ENCODE results near the gene CAMTA2.

The CAMTA2 gene

GRCh38 chr17:4947010-4947410 lies 40.5 kb downstream of the CAMTA2 start:
- no peak for DNase-seq (ENCODE audit: low read depth)

DNA sequence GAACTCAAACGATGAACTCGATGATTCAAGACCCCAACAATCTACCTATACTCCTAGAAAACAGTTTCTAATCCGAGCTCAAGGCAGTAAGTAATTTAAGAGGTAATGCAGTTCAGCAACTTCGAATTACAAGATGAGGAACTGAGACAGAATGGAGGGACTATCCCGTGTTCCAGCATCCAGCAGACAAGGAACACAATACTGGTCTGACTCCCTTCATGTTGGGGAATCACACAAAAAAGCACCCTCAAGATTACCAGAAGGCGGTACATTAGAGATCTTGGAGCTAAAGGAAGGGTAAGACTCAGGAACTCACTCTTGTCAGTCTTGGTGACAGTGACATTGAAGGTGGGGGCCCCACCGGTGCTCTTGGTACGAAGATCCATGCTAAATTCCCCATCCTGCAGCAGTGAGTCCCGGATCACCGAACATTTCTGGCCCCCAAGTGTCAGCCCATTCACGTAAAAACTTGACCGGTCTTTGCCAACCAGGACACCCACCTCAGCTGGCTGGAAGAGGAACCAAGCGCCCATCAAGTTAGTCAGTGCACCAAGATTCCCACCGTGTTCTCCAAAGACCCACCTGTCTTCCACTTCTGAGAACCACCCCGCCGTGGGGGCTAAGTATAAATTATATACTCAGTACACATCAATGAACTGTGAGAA lies 41.0 kb downstream of the CAMTA2 start:
- no peak for DNase-seq (ENCODE audit: low read depth)

GRCh38 chr17:4945944-4946280 lies 41.6 kb downstream of the CAMTA2 start:
- no peak for DNase-seq (ENCODE audit: low read depth)

- peak; percentile 68 for DNase-seq (ENCODE audit: low read depth)
These were observed 42.1 kb downstream of the CAMTA2 start for GRCh38 chr17:4945176-4945943.

GRCh38 chr17:4944554-4945175 lies 42.8 kb downstream of the CAMTA2 start:
- DNase-seq (ENCODE audit: low read depth): no peak

DNA sequence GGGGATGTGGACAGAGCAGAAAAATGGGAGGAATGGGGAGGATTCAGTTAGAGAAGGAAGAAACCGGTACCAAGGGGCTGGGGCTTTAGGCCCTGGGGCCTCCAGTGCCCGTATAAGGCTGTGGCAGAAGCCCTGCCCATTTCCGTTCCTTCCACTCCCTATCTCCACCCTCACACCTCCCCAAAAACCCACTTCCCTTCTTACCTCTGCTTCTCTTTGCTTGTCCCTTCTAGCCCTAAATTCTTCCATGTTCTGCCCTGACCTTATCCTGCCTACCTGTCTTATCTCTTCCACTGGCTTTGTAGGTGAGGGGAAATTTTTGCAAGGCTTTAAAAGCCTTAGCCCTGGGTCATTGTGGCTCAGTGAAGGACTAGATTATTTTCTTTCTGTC lies 43.3 kb downstream of the CAMTA2 start:
- DNase-seq (ENCODE audit: low read depth): no peak

- no peak for DNase-seq (ENCODE audit: low read depth)
These were observed 44.5 kb downstream of the CAMTA2 start for GRCh38 chr17:4942760-4943508.

DNA sequence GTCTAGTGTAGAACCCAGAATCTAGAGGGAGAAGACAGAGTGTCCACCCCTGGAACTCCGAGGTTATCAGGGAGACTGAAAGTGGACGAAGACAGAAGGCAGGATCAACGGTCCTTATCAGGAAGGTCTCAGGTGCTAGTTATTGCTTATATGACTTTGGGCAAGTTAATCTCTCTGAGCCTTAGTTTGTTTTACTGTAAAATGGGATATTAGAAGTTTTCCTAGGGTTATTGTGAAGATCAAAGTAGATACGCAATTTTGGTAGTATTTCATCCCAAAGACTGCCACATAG lies 46.2 kb downstream of the CAMTA2 start:
- DNase-seq (ENCODE audit: low read depth): no peak

DNA sequence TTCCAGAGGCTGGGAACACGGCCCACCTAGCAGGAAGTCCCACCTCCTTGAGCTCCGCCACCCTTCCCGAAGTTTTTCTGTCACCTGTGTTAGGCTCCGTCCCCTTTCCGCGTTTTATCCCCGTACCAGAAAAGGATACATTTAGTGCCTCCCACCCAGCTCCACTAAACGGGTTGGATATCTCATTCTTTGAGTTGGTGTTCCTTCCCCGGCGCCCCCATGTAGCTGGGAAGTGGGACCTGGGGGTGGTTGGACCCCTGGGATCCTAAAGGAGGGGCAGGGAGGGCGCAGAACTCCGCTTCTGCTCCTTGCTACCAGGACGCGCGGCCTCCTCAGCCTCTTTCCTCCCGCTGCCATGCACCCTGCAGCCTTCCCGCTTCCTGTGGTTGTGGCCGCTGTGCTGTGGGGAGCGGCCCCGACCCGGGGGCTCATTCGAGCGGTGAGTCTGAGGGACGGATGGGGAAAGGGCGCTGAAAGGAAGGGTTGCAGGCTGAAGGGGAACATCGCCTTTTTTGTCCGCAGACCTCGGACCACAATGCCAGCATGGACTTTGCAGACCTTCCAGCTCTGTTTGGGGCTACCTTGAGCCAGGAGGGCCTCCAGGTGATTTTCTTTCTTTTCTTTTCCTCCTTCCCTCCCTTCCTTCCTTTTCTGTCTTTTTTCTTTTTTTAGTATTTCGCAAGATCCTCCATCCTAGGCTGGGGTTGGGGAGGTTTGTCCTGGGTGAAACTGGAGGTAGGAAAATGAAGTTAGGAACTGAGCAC lies 46.7 kb downstream of the CAMTA2 start:
- no peak for DNase-seq (ENCODE audit: low read depth)

GRCh38 chr17:4939796-4940554 lies 47.5 kb downstream of the CAMTA2 start, which contains the start of the genes RNF167 and SLC25A11:
Gene RNF167, plus strand, starts transcription at chr17:4940268. Its CDS starts 642 bp downstream, at chr17:4940910.
Gene SLC25A11, minus strand, starts transcription at chr17:4940046. Its CDS starts 136 bp downstream, at chr17:4939910.
- peak; percentile 79 for DNase-seq (ENCODE audit: low read depth)

DNA sequence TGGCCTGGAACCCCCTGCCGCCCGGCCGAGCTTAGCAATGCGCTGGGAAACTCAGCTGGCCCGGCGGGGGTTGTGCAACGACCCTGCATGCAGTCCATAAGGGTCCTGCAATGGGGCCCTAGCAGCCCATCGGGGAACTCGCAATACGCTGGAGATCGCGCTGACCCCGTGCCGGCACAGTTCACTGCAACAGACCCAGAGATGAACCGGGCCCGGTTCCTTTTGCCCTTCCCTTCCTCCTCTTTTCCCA lies 48.0 kb downstream of the CAMTA2 start:
- DNase-seq (ENCODE audit: low read depth): no peak

DNA sequence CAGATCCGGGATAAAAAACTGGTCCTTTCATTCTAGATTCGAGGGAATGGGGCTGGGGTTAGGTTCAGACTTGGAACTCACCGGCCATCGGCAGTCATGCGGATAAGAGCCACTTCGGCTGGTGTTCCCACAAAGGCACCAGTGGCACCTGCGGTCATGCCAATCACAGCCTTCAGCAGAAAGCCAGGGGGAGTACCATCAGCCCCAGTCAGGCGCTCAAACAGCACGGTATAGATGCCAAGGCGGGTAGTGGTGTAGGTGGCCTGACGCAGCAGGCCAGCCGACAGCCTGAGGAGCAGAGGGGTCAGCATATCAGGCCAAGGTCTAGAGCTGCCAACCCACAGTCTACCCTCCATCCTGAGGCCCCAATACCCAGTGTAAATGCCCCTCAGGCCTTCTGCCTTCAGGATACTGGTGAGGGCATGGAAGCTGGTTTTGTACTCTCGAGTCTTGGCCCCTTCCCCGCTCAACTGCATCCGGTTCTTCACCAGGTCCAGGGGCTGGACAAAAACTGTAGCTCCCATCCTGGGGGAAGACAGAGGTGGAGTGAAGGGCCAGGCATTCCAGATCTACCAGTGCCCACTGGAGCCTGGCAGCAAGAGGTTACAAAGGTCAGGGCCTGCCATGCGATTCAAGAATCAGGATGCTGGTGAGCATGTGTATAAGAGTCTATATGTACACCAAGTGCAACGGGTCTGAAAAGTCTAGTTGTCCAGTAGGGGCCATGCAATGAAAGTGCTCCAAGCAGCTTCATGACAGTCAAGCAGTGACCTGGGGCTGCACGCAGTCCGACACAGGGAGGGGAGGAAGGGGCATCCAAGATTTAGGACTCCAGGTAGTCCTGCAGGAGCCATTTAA lies 48.6 kb downstream of the CAMTA2 start:
- no peak for DNase-seq (ENCODE audit: low read depth)

DNA sequence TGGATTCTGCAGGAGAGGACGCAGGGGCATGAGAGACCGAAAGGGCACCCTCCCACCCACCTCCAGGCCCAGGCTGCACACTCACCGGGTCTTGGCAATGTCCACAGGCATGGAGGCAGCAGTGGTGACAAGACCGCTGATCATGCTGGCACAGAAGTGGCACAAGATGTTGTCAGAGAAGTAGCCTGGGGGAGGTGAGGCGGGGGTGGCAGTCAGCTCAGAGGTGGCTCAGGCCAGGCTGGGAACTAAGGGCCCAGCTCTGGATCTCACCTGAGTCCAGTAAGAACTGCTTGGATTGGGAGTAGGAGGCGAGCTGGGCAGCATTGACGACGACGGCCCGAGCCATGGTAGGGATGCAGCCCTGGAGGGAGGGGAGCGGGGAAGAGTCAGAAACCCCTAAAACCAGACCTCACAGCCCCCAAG lies 49.4 kb downstream of the CAMTA2 start:
- DNase-seq (ENCODE audit: low read depth): no peak

DNA sequence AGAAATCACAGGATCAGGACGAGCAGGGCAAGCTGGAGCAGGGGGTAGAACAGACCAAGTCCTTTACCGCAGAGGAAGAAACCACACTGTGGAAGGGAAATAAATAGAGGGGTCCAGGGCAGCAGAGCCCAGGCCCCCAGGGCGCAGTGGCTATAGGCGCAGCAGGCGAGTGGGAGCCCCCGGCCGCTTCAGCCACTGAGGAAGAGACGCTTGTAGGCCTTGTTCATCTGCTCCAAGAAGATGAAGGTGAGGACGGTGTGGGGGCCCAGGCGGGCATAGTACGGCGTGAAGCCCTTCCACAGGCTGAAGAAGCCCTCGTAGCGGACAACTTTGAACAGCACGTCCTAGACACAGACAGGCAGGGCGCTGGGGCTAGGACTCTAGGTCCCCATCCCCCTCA lies 49.9 kb downstream of the CAMTA2 start:
- no peak for DNase-seq (ENCODE audit: low read depth)

DNA sequence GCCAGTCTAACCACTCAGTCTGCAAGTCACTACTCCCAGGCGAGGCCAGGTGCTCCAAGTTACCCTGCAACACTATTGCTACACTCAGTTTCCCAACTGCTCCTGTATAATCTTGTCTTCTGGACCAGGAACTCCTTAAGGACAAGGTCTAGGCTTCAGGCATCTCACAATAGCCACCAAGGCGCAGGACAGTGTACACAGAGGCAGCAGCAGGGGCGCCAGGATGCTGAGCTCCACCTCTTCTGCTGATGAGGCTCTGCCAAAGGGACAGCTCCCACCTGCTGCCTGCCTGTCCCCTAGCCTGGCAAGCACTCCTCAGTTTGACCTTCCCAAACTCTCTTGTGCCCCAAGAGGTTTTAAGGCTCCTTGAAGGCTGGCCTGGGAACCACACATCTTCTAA lies 51.0 kb downstream of the CAMTA2 start:
- no peak for DNase-seq (ENCODE audit: low read depth)

DNA sequence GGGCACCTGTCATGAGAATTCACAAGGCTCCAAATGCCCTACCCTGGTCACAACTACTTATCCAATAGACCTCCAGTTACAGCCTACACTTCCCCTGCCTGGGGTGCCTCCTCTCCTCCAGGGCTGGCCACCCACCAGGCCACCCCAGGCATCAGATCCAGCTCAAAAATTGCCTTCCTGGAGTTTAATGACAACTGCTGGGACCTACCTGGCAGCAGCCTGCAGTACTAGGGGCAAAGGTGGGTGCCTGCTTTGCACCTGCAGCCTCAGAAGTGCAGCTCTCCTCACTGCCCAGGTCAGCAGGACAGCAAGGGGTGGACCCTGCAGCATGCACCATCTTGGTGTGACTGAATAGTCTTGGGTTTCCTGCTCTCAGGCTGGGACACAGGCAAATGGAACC lies 51.8 kb downstream of the CAMTA2 start:
- no peak for DNase-seq (ENCODE audit: low read depth)

DNA sequence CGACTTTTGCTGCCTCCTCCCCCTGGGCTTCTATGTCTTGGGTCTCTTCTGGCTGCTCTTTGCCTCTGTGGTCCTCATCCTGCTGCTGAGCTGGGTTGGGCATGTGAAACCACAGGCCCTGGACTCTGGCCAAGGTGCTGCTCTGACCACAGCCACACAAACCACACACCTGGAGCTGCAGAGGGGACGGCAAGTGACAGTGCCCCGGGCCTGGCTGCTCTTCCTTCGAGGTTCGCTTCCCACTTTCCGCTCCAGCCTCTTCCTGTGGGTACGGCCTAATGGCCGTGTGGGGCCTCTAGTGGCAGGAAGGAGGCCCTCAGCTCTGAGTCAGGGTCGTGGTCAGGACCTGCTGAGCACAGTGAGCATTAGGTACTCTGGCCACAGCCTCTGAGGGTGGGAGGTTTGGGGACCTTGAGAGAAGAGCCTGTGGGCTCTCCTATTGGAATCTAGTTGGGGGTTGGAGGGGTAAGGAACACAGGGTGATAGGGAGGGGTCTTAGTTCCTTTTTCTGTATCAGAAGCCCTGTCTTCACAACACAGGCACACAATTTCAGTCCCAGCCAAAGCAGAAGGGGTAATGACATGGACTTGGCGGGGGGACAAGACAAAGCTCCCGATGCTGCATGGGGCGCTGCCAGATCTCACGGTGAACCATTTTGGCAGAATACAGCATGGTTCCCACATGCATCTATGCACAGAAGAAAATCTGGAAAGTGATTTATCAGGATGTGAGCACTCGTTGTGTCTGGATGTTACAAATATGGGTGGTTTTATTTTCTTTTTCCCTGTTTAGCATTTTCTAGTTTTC lies 53.1 kb downstream of the CAMTA2 start:
- DNase-seq (ENCODE audit: low read depth): no peak

DNA sequence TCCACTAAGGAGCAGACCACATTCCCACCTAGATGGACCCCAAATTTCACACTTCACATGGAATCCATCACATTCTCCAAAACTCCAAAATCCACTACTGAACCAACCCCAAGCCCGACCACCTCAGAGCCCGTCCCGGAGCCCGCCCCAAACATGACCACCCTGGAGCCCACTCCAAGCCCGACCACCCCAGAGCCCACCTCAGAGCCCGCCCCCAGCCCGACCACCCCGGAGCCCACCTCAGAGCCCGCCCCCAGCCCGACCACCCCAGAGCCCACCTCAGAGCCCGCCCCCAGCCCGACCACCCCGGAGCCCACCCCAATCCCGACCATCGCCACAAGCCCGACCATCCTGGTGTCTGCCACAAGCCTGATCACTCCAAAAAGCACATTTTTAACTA lies 53.8 kb downstream of the CAMTA2 start:
- no peak for DNase-seq (ENCODE audit: low read depth)

DNA sequence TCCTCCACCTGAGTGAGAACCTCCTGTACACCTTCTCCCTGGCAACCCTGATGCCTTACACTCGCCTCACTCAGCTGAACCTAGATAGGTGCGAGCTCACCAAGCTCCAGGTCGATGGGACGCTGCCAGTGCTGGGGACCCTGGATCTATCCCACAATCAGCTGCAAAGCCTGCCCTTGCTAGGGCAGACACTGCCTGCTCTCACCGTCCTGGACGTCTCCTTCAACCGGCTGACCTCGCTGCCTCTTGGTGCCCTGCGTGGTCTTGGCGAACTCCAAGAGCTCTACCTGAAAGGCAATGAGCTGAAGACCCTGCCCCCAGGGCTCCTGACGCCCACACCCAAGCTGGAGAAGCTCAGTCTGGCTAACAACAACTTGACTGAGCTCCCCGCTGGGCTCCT lies 54.7 kb downstream of the CAMTA2 start:
- no peak for DNase-seq (ENCODE audit: low read depth)

- DNase-seq (ENCODE audit: low read depth): no peak
These were observed 55.5 kb downstream of the CAMTA2 start, which contains the start of gene GP1BA for GRCh38 chr17:4931963-4932362. Gene GP1BA, plus strand, starts transcription at chr17:4932277. Its CDS starts 328 bp downstream, at chr17:4932605.
